H1 (cell line): ENCODE measurements around the gene SOX6. TPM values are rescaled to one million over a fixed set of nuclear protein-coding genes. Genes with fewer than 3 reads are reported as not detected.

ENCODE experiments used
- CTCF ChIA-PET: fragments of 300-600 bp; sonication (Branson Sonifier 250); formaldehyde crosslinking; loops from one replicate; lab custom pipeline; 2021; ENCODE audit not compliant: partially characterized antibody; lab: Charles Lee
- POLR2A ChIA-PET: fragments of 300-600 bp; sonication (Branson Sonifier 250); formaldehyde crosslinking; loops from one replicate; lab custom pipeline; 2021; ENCODE audit warnings: inconsistent platforms; ENCODE audit not compliant: partially characterized antibody; lab: Charles Lee
- DNase-seq, 2 experiments: peaks; one replicate each; pipeline versions ENCODE4 v3.0.0 to v3.0.0-alpha.2; 2010 to 2022; ENCODE audit warnings: low spot score in 2 of 2, low read depth in 1 of 2, mixed read lengths in 1 of 2
- FAIRE-seq: peaks from 2 replicates; lab custom pipeline; 2011; peaks lifted over from hg19 to GRCh38; lab: Jason Lieb, UNC
- H2AFZ ChIP-seq: 2 replicates; pipeline ENCODE4 v1.8.1; 2012; ENCODE audit warnings: low read length, inconsistent platforms
- H2AK5ac ChIP-seq: 2 replicates; pipeline ENCODE4 v1.6.1; 2013; ENCODE audit warnings: low read depth, low read length
- H2BK120ac ChIP-seq: replicated peaks from 2 replicates; pipeline ENCODE3; 2013; ENCODE audit warnings: low read depth, low read length, inconsistent platforms
- H2BK12ac ChIP-seq: 2 replicates; pipeline ENCODE4 v1.6.1; 2013; ENCODE audit warnings: low read depth, low read length
- H2BK15ac ChIP-seq: 2 replicates; pipeline ENCODE4 v1.6.1; 2013; ENCODE audit warnings: low read length
- H2BK20ac ChIP-seq: 2 replicates; pipeline ENCODE4 v1.6.1; 2013; ENCODE audit warnings: low read length
- H2BK5ac ChIP-seq: 2 replicates; pipeline ENCODE4 v1.6.1; 2013; ENCODE audit warnings: low read depth, low read length
- H3K14ac ChIP-seq: 2 replicates; pipeline ENCODE4 v1.6.1; 2013; ENCODE audit warnings: inconsistent platforms; ENCODE audit not compliant: insufficient read length
- H3K18ac ChIP-seq: 2 replicates; pipeline ENCODE4 v1.6.1; 2013; ENCODE audit warnings: low read length; ENCODE audit errors: extremely low read depth
- H3K23ac ChIP-seq: 2 replicates; pipeline ENCODE4 v1.6.1; 2013; ENCODE audit warnings: inconsistent platforms; ENCODE audit not compliant: insufficient read length
- H3K23me2 ChIP-seq: 2 replicates; pipeline ENCODE4 v1.6.1; 2013; ENCODE audit warnings: low read depth, low read length
- H3K27ac ChIP-seq: 2 replicates; pipeline ENCODE4 v1.6.1; 2011; ENCODE audit warnings: low read depth, low read length, inconsistent platforms
- H3K27me3 ChIP-seq, 4 experiments: replicated peaks in 1 of 4; 1 replicate in 1 of 4; 2 replicates in 3 of 4; pipeline versions ENCODE4 v1.6.1 to v1.8.1; 2011 to 2013; ENCODE audit warnings: low read length in 3 of 4, mild to moderate bottlenecking in 3 of 4, inconsistent platforms in 2 of 4, mixed read lengths in 2 of 4, moderate library complexity in 1 of 4; ENCODE audit not compliant: control insufficient read depth in 3 of 4, insufficient read depth in 3 of 4; ENCODE audit errors: extremely low read depth in 1 of 4
- H3K36me3 ChIP-seq, 4 experiments: 2 replicates each; pipeline versions ENCODE4 v1.6.1 to v1.8.1; 2011 to 2013; ENCODE audit warnings: mild to moderate bottlenecking in 4 of 4, low read length in 3 of 4, moderate library complexity in 2 of 4, control low read depth in 1 of 4, inconsistent platforms in 1 of 4; ENCODE audit not compliant: insufficient read depth in 4 of 4, control insufficient read depth in 2 of 4
- H3K4ac ChIP-seq: replicated peaks from 2 replicates; pipeline ENCODE3; 2013; ENCODE audit warnings: low read length, low read depth, mixed read lengths, inconsistent platforms; ENCODE audit not compliant: insufficient read length
- H3K4me1 ChIP-seq, 4 experiments: replicated peaks in 1 of 4; 1 replicate in 1 of 4; 2 replicates in 3 of 4; pipeline versions ENCODE4 v1.6.1 to v1.8.1; 2011 to 2013; ENCODE audit warnings: low read length in 3 of 4, inconsistent platforms in 2 of 4, mixed read lengths in 1 of 4; ENCODE audit not compliant: insufficient read depth in 4 of 4, control insufficient read depth in 3 of 4
- H3K4me2 ChIP-seq, 2 experiments: 2 replicates each; pipeline versions ENCODE4 v1.6.1 to v1.8.1; 2011 to 2013; ENCODE audit warnings: low read depth in 2 of 2, low read length in 2 of 2, control low read depth in 1 of 2, inconsistent platforms in 1 of 2, mild to moderate bottlenecking in 1 of 2; ENCODE audit not compliant: insufficient read depth in 1 of 2
- H3K4me3 ChIP-seq, 4 experiments: fragments of 200-600, 300-600 bp in 1 of 4; sonication (generic), shearing (Covaris generic), sonication (Bioruptor Twin) in 1 of 4; 2 replicates each; pipeline versions ENCODE4 v1.5.1 to v1.8.1; 2011 to 2016; ENCODE audit warnings: low read length in 4 of 4, low read depth in 3 of 4, control low read depth in 2 of 4, inconsistent platforms in 2 of 4, mild to moderate bottlenecking in 2 of 4, mixed read lengths in 1 of 4, moderate library complexity in 1 of 4; ENCODE audit not compliant: insufficient read depth in 2 of 4; ENCODE audit errors: extremely low read depth in 1 of 4
- H3K56ac ChIP-seq: replicated peaks from 2 replicates; pipeline ENCODE3; 2013; ENCODE audit warnings: low read depth, mild to moderate bottlenecking, mixed read lengths, low read length, inconsistent platforms; ENCODE audit not compliant: insufficient read length
- H3K79me1 ChIP-seq: 2 replicates; pipeline ENCODE4 v1.6.1; 2013; ENCODE audit warnings: low read depth, low read length, control low read depth
- H3K79me2 ChIP-seq, 2 experiments: 2 replicates each; pipeline versions ENCODE4 v1.6.1 to v1.8.1; 2012 to 2013; ENCODE audit warnings: low read length in 2 of 2, mild to moderate bottlenecking in 2 of 2, inconsistent platforms in 1 of 2; ENCODE audit not compliant: insufficient read depth in 2 of 2, control insufficient read depth in 1 of 2
- H3K9ac ChIP-seq, 4 experiments: replicated peaks in 1 of 4; 1 replicate in 1 of 4; 2 replicates in 3 of 4; pipeline versions ENCODE4 v1.6.1 to v1.8.1; 2011 to 2013; ENCODE audit warnings: low read depth in 3 of 4, low read length in 3 of 4, control low read depth in 2 of 4, mild to moderate bottlenecking in 2 of 4, moderate library complexity in 2 of 4, inconsistent platforms in 1 of 4; ENCODE audit errors: extremely low read depth in 1 of 4
- H3K9me3 ChIP-seq, 2 experiments: 2 replicates each; pipeline versions ENCODE4 v1.6.1 to v1.8.1; 2012 to 2013; ENCODE audit warnings: mild to moderate bottlenecking in 2 of 2, moderate library complexity in 2 of 2, control low read depth in 1 of 2, inconsistent platforms in 1 of 2, low read depth in 1 of 2, low read length in 1 of 2, mixed read lengths in 1 of 2; ENCODE audit not compliant: insufficient read depth in 2 of 2
- H4K20me1 ChIP-seq, 2 experiments: replicated peaks in 1 of 2; 2 replicates each; pipeline versions ENCODE3 to v1.8.1; 2011 to 2013; ENCODE audit warnings: inconsistent platforms in 2 of 2, low read length in 2 of 2, mild to moderate bottlenecking in 1 of 2; ENCODE audit not compliant: insufficient read depth in 2 of 2, control insufficient read depth in 1 of 2
- H4K5ac ChIP-seq: 2 replicates; pipeline ENCODE4 v1.6.1; 2013; ENCODE audit warnings: low read length, low read depth, mixed read lengths, inconsistent platforms; ENCODE audit not compliant: insufficient read length
- H4K8ac ChIP-seq: 2 replicates; pipeline ENCODE4 v1.8.0; 2013; ENCODE audit warnings: mild to moderate bottlenecking, moderate library complexity, low read length, inconsistent platforms; ENCODE audit not compliant: insufficient read depth; ENCODE audit errors: extremely low read depth
- H4K91ac ChIP-seq: replicated peaks from 2 replicates; pipeline ENCODE3; 2013; ENCODE audit warnings: low read length, mixed read lengths, inconsistent platforms; ENCODE audit not compliant: insufficient read length
- BRCA1 ChIP-seq: IDR thresholded peaks from 2 replicates; pipeline ENCODE4 v1.6.1; 2012; ENCODE audit warnings: low read depth, low read length, improper control_type of control experiment
- WGBS, 2 experiments: shearing (Covaris generic) in 1 of 2; methylation state at CpG; one replicate each; pipeline versions ENCODE4 v1.1.6 to v1.1.7; 2013 to 2015; ENCODE audit warnings: low lambda C conversion rate in 2 of 2, mixed read lengths in 2 of 2, inconsistent platforms in 1 of 2, low coverage in 1 of 2, missing lambda C conversion rate in 1 of 2; ENCODE audit not compliant: insufficient replicate concordance in 2 of 2, insufficient coverage in 1 of 2, insufficient read length in 1 of 2; ENCODE audit errors: extremely low coverage in 1 of 2, missing lambda C conversion rate in 1 of 2; 5-methylcytosine and 5-hydroxymethylcytosine counted together
- polyA plus RNA-seq, 7 experiments: library from polyadenylated mRNA; depleted of rRNA in 3 of 7; stranded (reverse) in 5 of 7; unstranded in 2 of 7; fragments of >200 nt in 5 of 7; fragments of 200-250 nt in 2 of 7; gene quantifications; 1 replicate in 5 of 7; 2 replicates in 1 of 7; 4 replicates in 1 of 7; pipeline versions ENCODE4 v1.2.1 to v1.2.3, GENCODE V29; 2011 to 2013; ENCODE audit warnings: missing spikeins in 2 of 7, mixed read lengths in 2 of 7
- total RNA-seq: library from RNA; stranded (reverse); fragmentation: NEBNext Ultra II Directional; extraction: Animal tissue kit (Norgen Biotek cat#: 25700); gene quantifications from 2 replicates; pipeline ENCODE4 v1.2.1, GENCODE V29; 2021

Gene SOX6
- total and polyA plus RNA-seq, 2 of the 8 experiments (the other 6 are each of a cell fraction or from before 2014, with no cell fraction given), result 0.09 TPM; not detected in 1

DNA sequence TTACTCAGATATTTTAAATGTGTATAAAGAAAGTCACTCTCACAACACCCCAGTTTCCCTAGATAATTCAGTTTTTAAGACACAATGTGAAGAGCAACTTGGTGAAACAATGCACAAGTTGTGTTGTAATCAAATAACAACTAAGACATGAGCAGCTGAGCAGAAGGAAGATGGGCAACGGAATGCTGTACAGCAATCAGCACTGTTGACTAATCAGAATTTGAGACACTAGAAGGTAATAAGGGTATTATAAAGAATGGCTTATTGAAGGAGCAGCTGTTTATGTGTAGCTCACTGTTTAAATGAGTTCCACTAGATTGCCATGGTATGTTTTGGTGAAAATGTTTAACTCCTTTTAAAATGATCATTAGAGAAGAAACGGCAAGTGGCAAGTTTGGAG is 60.1 kb downstream of the SOX6 start:
- no peaks in the 10 kb centered on the region for H3K9me3 ChIP-seq
- H3K79me1 ChIP-seq, result no peaks in the 10 kb centered on the region
- no peak overlapping the region for H2BK120ac ChIP-seq
- DNase-seq (no peak), FAIRE-seq (no peak)
- POLR2A ChIA-PET, result no interaction called here
- H3K4ac ChIP-seq, result no peak overlapping the region
- no peak overlapping the region for H3K56ac ChIP-seq
- no peaks in the 10 kb centered on the region for H4K20me1 ChIP-seq
- no peak overlapping the region for H2BK12ac ChIP-seq
- no peaks in the 10 kb centered on the region for H3K79me2 ChIP-seq
- no peaks in the 10 kb centered on the region for H3K23me2 ChIP-seq
- H4K5ac ChIP-seq, result no peak overlapping the region
- no peak overlapping the region for H2BK5ac ChIP-seq
- H2BK20ac ChIP-seq, result no peak overlapping the region
- no peak overlapping the region for H2AFZ ChIP-seq
- H3K27ac ChIP-seq, result no peak overlapping the region
- no peak overlapping the region for H2BK15ac ChIP-seq
- no peak overlapping the region for H2AK5ac ChIP-seq
- H3K9ac ChIP-seq, result no peak overlapping the region
- H3K36me3 ChIP-seq, result no peaks in the 10 kb centered on the region
- CTCF ChIA-PET, result interaction anchor here (0.6 to 1.2 kb wide), 2 partner anchors 44 to 104 kb away, joined by 3 read pairs; no protein-coding TSS in a partner anchor
- no peak overlapping the region for H3K14ac ChIP-seq
- TF ChIP-seq BRCA1, result no peak
- H3K4me1 ChIP-seq, result no peaks in the 10 kb centered on the region
- no peak overlapping the region for H3K4me2 ChIP-seq
- no peak overlapping the region for H4K8ac ChIP-seq
- 95% methylated on average over 2 of the region's 2 CpGs; no CpG with 5 or more reads in 1 of the 2 experiments for WGBS, 2 experiments
- H3K27me3 ChIP-seq, result no peaks in the 10 kb centered on the region
- H3K4me3 ChIP-seq, result no peak overlapping the region
- no peak overlapping the region for H4K91ac ChIP-seq
- no peak overlapping the region for H3K23ac ChIP-seq
- no peak overlapping the region for H3K18ac ChIP-seq
